D721Med (cell line): ENCODE data around the gene VAV3.

ENCODE experiments used
- DNase-seq: peaks from one replicate; pipeline ENCODE4 v3.0.0; 2011; ENCODE audit warnings: low spot score; ENCODE audit not compliant: insufficient read length
- FAIRE-seq: peaks from 2 replicates; lab custom pipeline; 2011; peaks lifted over from hg19 to GRCh38; lab: Jason Lieb, UNC
- CTCF ChIP-seq: IDR thresholded peaks from 2 replicates; pipeline ENCODE4 v1.5.1; 2012; ENCODE audit warnings: mild to moderate bottlenecking, control low read depth; ENCODE audit not compliant: insufficient read depth; ENCODE audit errors: missing control alignments

VAV3 gene

GRCh38 chr1:107600607-107601160, 364.3 kb downstream of the VAV3 start:
- DNase-seq, result no peak
- no peak for FAIRE-seq
- no peak for TF ChIP-seq CTCF

- DNase-seq (no peak), FAIRE-seq (peak; percentile 74)
- TF ChIP-seq CTCF, result no peak
Observed at GRCh38 chr1:107599220-107599619, 365.8 kb downstream of the VAV3 start.

- no peak for DNase-seq
- TF ChIP-seq CTCF, result no peak
- no peak for FAIRE-seq
Observed at GRCh38 chr1:107597290-107597689, 367.7 kb downstream of the VAV3 start.

- FAIRE-seq, result no peak
Observed at GRCh38 chr1:107594536-107594935, 370.4 kb downstream of the VAV3 start.

GRCh38 chr1:107593501-107594209, 371.3 kb downstream of the VAV3 start:
- TF ChIP-seq CTCF, result no peak
- FAIRE-seq, result no peak
- no peak for DNase-seq

More at GRCh38 chr1:107594536-107594935, 370.4 kb downstream of the VAV3 start:
- TF ChIP-seq CTCF, result no peak
- no peak for DNase-seq

GRCh38 chr1:107590900-107591622, 373.9 kb downstream of the VAV3 start:
- no peak for TF ChIP-seq CTCF
- FAIRE-seq, result no peak
- no peak for DNase-seq
